ENCODE data around the gene NFATC2IP. TPM values are rescaled to one million over a fixed set of nuclear protein-coding genes. Genes with fewer than 3 reads are reported as not detected.

The NFATC2IP gene
- total and polyA plus RNA-seq, 2 of the 13 experiments (the other 11 are each of a cell fraction or from before 2014, with no cell fraction given), result 32.1 to 48.5 TPM

DNA sequence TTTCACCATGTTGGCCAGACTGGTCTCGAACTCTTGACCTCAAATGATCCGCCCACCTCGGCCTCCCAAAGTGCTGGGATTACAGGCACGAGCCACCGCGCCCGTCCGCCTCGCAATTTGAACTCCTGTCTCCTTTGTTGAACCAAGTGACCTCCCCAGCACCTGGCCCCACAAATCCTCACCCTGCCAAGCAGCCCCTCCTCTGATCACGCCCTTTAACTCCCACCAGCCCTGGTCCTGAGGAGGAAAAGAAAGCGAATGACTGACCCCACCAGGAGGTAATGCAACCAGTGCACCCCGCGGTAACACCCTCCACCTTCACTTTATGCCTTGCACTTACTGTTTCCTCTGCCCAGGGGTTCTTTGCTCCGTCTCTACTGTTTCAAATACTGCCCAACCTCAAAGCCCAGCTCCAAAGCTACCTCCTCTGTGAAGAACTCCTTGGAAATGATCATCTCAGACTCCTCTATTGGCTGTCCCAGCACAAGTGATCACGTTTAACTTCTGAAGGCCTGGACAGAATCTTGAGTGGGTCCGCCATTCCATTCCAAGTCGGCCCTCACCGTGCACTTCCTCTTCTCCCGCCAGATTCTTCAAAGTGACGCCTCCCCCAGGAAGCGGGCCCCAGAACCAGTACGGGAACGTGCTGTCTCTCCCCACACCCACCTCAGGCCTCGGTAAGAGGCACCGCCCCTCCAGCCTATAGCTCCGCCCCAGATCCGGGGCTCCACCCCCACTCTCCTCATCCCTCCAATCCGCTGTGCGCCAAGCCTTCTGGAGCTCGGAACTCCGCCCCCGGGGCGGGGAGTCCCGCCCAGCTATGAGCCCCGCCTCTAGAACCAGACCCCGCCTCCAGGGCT lies 14.6 kb upstream of the NFATC2IP start (continued):
- TF ChIP-seq, protein P1, sequence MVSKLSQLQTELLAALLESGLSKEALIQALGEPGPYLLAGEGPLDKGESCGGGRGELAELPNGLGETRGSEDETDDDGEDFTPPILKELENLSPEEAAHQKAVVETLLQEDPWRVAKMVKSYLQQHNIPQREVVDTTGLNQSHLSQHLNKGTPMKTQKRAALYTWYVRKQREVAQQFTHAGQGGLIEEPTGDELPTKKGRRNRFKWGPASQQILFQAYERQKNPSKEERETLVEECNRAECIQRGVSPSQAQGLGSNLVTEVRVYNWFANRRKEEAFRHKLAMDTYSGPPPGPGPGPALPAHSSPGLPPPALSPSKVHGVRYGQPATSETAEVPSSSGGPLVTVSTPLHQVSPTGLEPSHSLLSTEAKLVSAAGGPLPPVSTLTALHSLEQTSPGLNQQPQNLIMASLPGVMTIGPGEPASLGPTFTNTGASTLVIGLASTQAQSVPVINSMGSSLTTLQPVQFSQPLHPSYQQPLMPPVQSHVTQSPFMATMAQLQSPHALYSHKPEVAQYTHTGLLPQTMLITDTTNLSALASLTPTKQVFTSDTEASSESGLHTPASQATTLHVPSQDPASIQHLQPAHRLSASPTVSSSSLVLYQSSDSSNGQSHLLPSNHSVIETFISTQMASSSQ (IDR thresholded peaks at IDR 0.05; ENCODE audit: low read depth), result no peak
- TF ChIP-seq, protein P1 (CRISPR knock-in tag; IDR thresholded peaks at IDR 0.05; ENCODE audit: borderline replicate concordance), result no peak
- TF ChIP-seq, protein P2, sequence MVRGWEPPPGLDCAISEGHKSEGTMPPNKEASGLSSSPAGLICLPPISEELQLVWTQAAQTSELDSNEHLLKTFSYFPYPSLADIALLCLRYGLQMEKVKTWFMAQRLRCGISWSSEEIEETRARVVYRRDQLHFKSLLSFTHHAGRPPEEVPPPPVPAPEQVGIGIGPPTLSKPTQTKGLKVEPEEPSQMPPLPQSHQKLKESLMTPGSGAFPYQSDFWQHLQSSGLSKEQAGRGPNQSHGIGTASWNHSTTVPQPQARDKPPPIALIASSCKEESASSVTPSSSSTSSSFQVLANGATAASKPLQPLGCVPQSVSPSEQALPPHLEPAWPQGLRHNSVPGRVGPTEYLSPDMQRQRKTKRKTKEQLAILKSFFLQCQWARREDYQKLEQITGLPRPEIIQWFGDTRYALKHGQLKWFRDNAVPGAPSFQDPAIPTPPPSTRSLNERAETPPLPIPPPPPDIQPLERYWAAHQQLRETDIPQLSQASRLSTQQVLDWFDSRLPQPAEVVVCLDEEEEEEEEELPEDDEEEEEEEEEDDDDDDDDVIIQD (CRISPR knock-in tag; IDR thresholded peaks at IDR 0.05; ENCODE audit: low read depth), result peak; percentile 77; the same call in 1 of the 2 replicates
- TF ChIP-seq KDM2A (CRISPR knock-in tag; IDR thresholded peaks at IDR 0.05; ENCODE audit: borderline replicate concordance, low read depth) (peak; percentile 18; the same call in 1 of the 2 replicates), ZIK1 (CRISPR knock-in tag; IDR thresholded peaks at IDR 0.05; ENCODE audit: borderline replicate concordance, low read depth) (0 out of 2 replicates have a peak, but pooled peaks have one; percentile 15), RAD21 (CRISPR knock-in tag; IDR thresholded peaks at IDR 0.05) (no peak), ISL2 (CRISPR knock-in tag; IDR thresholded peaks at IDR 0.05) (no peak; the same call in 1 of the 2 replicates), ZNF775 (CRISPR knock-in tag; IDR thresholded peaks at IDR 0.05; ENCODE audit: borderline replicate concordance) (no peak), EEA1 (CRISPR knock-in tag; IDR thresholded peaks at IDR 0.05; ENCODE audit: borderline replicate concordance) (peak; percentile 62; the same call in 1 of the 2 replicates), PHF8 (CRISPR knock-in tag; IDR thresholded peaks at IDR 0.05) (no peak), MTF2 (CRISPR knock-in tag; IDR thresholded peaks at IDR 0.05; ENCODE audit: borderline replicate concordance) (no peak), CCDC6 (CRISPR knock-in tag; IDR thresholded peaks at IDR 0.05) (no peak), ZNF432 (CRISPR knock-in tag; IDR thresholded peaks at IDR 0.05; ENCODE audit: borderline replicate concordance) (no peak)
- TF ChIP-seq, protein P3, sequence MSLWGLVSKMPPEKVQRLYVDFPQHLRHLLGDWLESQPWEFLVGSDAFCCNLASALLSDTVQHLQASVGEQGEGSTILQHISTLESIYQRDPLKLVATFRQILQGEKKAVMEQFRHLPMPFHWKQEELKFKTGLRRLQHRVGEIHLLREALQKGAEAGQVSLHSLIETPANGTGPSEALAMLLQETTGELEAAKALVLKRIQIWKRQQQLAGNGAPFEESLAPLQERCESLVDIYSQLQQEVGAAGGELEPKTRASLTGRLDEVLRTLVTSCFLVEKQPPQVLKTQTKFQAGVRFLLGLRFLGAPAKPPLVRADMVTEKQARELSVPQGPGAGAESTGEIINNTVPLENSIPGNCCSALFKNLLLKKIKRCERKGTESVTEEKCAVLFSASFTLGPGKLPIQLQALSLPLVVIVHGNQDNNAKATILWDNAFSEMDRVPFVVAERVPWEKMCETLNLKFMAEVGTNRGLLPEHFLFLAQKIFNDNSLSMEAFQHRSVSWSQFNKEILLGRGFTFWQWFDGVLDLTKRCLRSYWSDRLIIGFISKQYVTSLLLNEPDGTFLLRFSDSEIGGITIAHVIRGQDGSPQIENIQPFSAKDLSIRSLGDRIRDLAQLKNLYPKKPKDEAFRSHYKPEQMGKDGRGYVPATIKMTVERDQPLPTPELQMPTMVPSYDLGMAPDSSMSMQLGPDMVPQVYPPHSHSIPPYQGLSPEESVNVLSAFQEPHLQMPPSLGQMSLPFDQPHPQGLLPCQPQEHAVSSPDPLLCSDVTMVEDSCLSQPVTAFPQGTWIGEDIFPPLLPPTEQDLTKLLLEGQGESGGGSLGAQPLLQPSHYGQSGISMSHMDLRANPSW (CRISPR knock-in tag; IDR thresholded peaks at IDR 0.05; ENCODE audit: borderline replicate concordance), result no peak; the same call in 1 of the 2 replicates
- TF ChIP-seq, protein P4, sequence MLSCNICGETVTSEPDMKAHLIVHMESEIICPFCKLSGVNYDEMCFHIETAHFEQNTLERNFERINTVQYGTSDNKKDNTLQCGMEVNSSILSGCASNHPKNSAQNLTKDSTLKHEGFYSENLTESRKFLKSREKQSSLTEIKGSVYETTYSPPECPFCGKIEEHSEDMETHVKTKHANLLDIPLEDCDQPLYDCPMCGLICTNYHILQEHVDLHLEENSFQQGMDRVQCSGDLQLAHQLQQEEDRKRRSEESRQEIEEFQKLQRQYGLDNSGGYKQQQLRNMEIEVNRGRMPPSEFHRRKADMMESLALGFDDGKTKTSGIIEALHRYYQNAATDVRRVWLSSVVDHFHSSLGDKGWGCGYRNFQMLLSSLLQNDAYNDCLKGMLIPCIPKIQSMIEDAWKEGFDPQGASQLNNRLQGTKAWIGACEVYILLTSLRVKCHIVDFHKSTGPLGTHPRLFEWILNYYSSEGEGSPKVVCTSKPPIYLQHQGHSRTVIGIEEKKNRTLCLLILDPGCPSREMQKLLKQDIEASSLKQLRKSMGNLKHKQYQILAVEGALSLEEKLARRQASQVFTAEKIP (CRISPR knock-in tag; IDR thresholded peaks at IDR 0.05; ENCODE audit: borderline replicate concordance), result no peak
- TF ChIP-seq, protein P5, sequence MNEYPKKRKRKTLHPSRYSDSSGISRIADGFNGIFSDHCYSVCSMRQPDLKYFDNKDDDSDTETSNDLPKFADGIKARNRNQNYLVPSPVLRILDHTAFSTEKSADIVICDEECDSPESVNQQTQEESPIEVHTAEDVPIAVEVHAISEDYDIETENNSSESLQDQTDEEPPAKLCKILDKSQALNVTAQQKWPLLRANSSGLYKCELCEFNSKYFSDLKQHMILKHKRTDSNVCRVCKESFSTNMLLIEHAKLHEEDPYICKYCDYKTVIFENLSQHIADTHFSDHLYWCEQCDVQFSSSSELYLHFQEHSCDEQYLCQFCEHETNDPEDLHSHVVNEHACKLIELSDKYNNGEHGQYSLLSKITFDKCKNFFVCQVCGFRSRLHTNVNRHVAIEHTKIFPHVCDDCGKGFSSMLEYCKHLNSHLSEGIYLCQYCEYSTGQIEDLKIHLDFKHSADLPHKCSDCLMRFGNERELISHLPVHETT (CRISPR knock-in tag; conservative IDR thresholded peaks at IDR 0.05), result no peak

Data from HepG2 (cell line).